ENCODE results near the gene GPR42. TPM values are rescaled to one million over a fixed set of nuclear protein-coding genes. Genes with fewer than 3 reads are reported as not detected.

Gene GPR42
- total RNA-seq, 1 experiment from 2014 or later = not detected

DNA sequence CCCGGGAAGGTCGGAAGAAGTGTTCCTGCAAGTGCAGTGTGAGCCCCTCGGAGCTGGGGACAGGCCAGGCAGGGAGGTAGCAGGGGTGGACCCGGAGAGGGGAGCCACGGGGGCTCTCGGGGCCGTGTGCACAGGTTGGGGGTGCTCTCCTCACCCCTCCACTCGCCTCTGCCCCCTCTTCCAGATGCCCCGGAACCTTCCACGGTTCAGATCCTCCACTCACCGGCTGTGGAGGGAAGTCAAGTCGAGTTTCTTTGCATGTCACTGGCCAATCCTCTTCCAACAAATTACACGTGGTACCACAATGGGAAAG is 32.9 kb upstream of the GPR42 start:
- DNase-seq (ENCODE audit: unreplicated experiment) = no peak
- POLR2A ChIA-PET = no interaction called here
- no peaks in the 10 kb centered on the region for H3K9me3 Mint-ChIP-seq (ENCODE audit: unreplicated experiment)
- H3K36me3 Mint-ChIP-seq (ENCODE audit: insufficient read depth, unreplicated experiment) = no peaks in the 10 kb centered on the region
- no peak overlapping the region for H3K27ac Mint-ChIP-seq (ENCODE audit: low read depth, unreplicated experiment)
- intact Hi-C loops (cut with micrococcal nuclease) = no loop called here
- TF ChIP-seq, protein P1, sequence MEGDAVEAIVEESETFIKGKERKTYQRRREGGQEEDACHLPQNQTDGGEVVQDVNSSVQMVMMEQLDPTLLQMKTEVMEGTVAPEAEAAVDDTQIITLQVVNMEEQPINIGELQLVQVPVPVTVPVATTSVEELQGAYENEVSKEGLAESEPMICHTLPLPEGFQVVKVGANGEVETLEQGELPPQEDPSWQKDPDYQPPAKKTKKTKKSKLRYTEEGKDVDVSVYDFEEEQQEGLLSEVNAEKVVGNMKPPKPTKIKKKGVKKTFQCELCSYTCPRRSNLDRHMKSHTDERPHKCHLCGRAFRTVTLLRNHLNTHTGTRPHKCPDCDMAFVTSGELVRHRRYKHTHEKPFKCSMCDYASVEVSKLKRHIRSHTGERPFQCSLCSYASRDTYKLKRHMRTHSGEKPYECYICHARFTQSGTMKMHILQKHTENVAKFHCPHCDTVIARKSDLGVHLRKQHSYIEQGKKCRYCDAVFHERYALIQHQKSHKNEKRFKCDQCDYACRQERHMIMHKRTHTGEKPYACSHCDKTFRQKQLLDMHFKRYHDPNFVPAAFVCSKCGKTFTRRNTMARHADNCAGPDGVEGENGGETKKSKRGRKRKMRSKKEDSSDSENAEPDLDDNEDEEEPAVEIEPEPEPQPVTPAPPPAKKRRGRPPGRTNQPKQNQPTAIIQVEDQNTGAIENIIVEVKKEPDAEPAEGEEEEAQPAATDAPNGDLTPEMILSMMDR (IDR thresholded peaks at IDR 0.05; ENCODE audit: unreplicated experiment) = no peak
- no peaks in the 10 kb centered on the region for H3K4me1 Mint-ChIP-seq (ENCODE audit: insufficient read depth, unreplicated experiment)
- CTCF ChIA-PET = no interaction called here
- no peak overlapping the region for H3K4me3 Mint-ChIP-seq (ENCODE audit: unreplicated experiment)
- BruUV-seq (replicated peaks) = no TSS peak
- peaks cover 62% of the 10 kb centered on the region for H3K27me3 Mint-ChIP-seq (ENCODE audit: insufficient read depth, unreplicated experiment)

DNA sequence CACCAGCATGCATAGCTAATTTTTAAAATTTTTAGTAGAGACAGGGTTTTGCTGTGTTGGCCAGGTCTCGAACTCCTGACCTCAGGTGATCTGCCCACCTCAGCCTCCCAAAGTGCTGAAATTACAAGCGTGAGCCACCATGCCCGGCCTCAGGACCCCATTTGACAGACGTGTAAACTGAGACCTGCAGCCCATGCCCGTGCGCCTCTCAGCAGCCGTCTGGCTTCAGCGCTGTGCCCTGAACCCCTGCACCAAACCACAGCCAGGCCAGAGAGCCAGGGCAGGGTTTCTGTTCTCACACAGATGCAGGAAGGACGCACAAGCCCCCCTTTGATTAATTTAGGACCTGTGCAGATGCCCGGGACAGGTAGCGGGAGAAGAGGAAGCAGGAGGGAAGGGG is 30.4 kb upstream of the GPR42 start:
- H3K4me3 Mint-ChIP-seq (ENCODE audit: unreplicated experiment) = no peak overlapping the region
- ChIA-PET POLR2A (no interaction called here), CTCF (interaction anchor here (0.6 kb wide), 1 partner anchor 165 kb away, joined by 3 read pairs; no protein-coding TSS in a partner anchor)
- peaks cover 42% of the 10 kb centered on the region for H3K27me3 Mint-ChIP-seq (ENCODE audit: insufficient read depth, unreplicated experiment)
- H3K4me1 Mint-ChIP-seq (ENCODE audit: insufficient read depth, unreplicated experiment) = no peaks in the 10 kb centered on the region
- no TSS peak for BruUV-seq (replicated peaks)
- TF ChIP-seq, protein P1 (IDR thresholded peaks at IDR 0.05; ENCODE audit: unreplicated experiment) = no peak
- intact Hi-C loops (cut with micrococcal nuclease) = no loop called here
- H3K9me3 Mint-ChIP-seq (ENCODE audit: unreplicated experiment) = no peaks in the 10 kb centered on the region
- no peaks in the 10 kb centered on the region for H3K36me3 Mint-ChIP-seq (ENCODE audit: insufficient read depth, unreplicated experiment)
- DNase-seq (ENCODE audit: unreplicated experiment) = no peak
- H3K27ac Mint-ChIP-seq (ENCODE audit: low read depth, unreplicated experiment) = no peak overlapping the region

DNA sequence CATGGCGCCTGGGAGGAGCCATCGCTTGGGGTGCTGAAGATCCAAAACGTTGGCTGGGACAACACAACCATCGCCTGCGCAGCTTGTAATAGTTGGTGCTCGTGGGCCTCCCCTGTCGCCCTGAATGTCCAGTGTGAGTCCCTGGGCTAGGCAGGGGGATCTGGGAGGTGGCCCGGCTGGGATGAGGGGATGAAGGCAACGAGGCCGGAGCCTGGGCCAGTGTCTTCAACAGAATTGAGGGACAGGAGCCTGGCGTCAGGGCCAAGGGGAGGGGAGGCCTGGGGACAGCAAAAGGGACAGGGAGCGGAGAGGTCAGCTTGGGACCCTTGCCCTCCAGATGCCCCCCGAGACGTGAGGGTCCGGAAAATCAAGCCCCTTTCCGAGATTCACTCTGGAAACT is 29.9 kb upstream of the GPR42 start:
- no peak overlapping the region for H3K27ac Mint-ChIP-seq (ENCODE audit: low read depth, unreplicated experiment)
- H3K9me3 Mint-ChIP-seq (ENCODE audit: unreplicated experiment) = no peaks in the 10 kb centered on the region
- H3K4me3 Mint-ChIP-seq (ENCODE audit: unreplicated experiment) = no peak overlapping the region
- ChIA-PET POLR2A (no interaction called here), CTCF (interaction anchor here (0.6 kb wide), 1 partner anchor 274 kb away, joined by 4 read pairs; no protein-coding TSS in a partner anchor)
- DNase-seq (ENCODE audit: unreplicated experiment) = no peak
- TF ChIP-seq, protein P1 (IDR thresholded peaks at IDR 0.05; ENCODE audit: unreplicated experiment) = no peak
- intact Hi-C loops (cut with micrococcal nuclease) = no loop called here
- BruUV-seq (replicated peaks) = no TSS peak
- H3K36me3 Mint-ChIP-seq (ENCODE audit: insufficient read depth, unreplicated experiment) = no peaks in the 10 kb centered on the region
- peaks cover 36% of the 10 kb centered on the region for H3K27me3 Mint-ChIP-seq (ENCODE audit: insufficient read depth, unreplicated experiment)
- H3K4me1 Mint-ChIP-seq (ENCODE audit: insufficient read depth, unreplicated experiment) = no peaks in the 10 kb centered on the region

DNA sequence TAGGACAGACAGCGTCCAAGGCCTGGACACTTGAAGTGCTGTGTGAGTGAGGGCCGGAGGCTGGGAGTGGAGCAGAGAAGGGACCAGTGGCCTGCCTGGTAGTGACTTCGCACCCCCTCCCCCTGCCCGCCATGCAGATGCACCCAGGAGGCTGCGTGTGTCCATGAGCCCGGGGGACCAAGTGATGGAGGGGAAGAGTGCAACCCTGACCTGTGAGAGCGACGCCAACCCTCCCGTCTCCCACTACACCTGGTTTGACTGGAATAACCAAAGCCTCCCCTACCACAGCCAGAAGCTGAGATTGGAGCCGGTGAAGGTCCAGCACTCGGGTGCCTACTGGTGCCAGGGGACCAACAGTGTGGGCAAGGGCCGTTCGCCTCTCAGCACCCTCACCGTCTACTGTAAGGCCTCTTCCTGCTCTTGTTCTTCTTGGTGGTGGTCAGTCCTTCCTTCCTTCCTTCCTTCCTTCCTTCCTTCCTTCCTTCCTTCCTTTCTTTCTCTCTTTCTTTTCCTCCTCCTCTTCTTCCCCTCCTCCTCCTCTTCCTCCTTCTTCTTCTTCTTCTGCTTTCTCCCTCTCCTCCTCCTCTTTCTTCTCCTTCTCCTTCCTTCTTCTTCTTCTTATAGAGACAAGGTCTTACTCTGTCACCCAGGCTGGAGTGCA is 29.2 kb upstream of the GPR42 start:
- TF ChIP-seq, protein P1 (IDR thresholded peaks at IDR 0.05; ENCODE audit: unreplicated experiment) = no peak
- no TSS peak for BruUV-seq (replicated peaks)
- Mint-ChIP-seq H3K9me3 (ENCODE audit: unreplicated experiment) (no peaks in the 10 kb centered on the region), H3K4me3 (ENCODE audit: unreplicated experiment) (no peak overlapping the region), H3K27ac (ENCODE audit: low read depth, unreplicated experiment) (no peak overlapping the region), H3K27me3 (ENCODE audit: insufficient read depth, unreplicated experiment) (peaks cover 40% of the 10 kb centered on the region), H3K36me3 (ENCODE audit: insufficient read depth, unreplicated experiment) (no peaks in the 10 kb centered on the region), H3K4me1 (ENCODE audit: insufficient read depth, unreplicated experiment) (no peaks in the 10 kb centered on the region)
- no peak for DNase-seq (ENCODE audit: unreplicated experiment)
- ChIA-PET CTCF (interaction anchor here (0.6 kb wide), 1 partner anchor 275 kb away, joined by 4 read pairs; no protein-coding TSS in a partner anchor), POLR2A (no interaction called here)
- intact Hi-C loops (cut with micrococcal nuclease) = no loop called here
